ENCODE measurements around the gene SBF2.

GRCh38 chr11:9780929-9781328 lies 513.1 kb downstream of the SBF2 start:
- no peak for TF ChIP-seq POLR2AphosphoS5 (IDR thresholded peaks at IDR 0.05)
- no peak for TF ChIP-seq CTCF (IDR thresholded peaks at IDR 0.05)
- no peak for TF ChIP-seq EP300 (IDR thresholded peaks at IDR 0.05)
- TF ChIP-seq POLR2A (IDR thresholded peaks at IDR 0.05) = no peak

Measured in gastroesophageal sphincter (tissue), 3 donors.